GM18511 (cell line): ENCODE results near the gene SLC12A7.
"Not testable (repeated sequence)": the region's sequence is repeated elsewhere in the genome, so short reads cannot be mapped to it uniquely, and the experiment has no call there.

Experiments used
- ATAC-seq: cut with Tn5 transposase; IDR thresholded peaks from one replicate; pipeline ENCODE4 v1.9.1; 2021; ENCODE audit warnings: mild to moderate bottlenecking, moderate library complexity; ENCODE audit not compliant: unreplicated experiment

SLC12A7 gene

DNA sequence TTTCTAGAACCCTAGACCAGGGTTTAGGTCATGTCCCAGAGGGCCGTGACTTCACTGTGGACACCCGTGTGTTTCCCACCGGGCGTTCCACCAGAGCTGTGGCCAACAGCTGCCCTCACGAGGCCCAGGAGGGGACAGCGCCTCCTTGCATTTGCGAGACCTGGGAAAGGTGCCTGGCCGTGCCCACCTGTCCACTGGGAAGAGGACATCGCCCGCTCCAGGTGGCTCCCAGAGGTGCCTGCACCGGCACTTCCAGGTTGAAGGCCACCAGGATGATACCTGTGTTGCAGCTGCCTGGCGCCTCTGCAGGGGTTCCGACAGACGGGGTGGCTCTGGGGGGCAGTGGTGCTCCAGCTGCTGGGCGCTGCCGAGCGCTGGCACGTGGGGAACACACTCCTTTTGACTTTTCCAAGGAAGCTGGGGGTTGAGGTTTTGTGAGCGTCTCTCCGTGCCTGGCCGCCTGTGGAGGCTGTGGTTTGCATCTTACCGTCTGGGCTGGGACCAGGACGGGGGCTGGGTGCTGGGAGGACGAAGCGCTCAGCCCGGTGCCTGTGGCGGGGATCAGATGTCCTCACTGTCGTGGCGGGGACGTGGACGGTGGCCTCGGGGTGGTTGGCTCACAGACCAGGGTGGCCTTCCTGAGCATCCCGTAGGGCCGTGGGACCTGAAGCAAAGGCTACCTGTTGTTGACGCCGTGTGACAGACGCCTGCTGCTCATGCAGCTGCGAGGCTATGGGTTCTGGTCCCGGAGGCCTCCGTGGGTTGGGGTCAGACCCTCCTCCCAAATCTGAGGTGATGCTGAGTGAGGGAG lies 84.0 kb downstream of the SLC12A7 start:
- no peak for ATAC-seq

DNA sequence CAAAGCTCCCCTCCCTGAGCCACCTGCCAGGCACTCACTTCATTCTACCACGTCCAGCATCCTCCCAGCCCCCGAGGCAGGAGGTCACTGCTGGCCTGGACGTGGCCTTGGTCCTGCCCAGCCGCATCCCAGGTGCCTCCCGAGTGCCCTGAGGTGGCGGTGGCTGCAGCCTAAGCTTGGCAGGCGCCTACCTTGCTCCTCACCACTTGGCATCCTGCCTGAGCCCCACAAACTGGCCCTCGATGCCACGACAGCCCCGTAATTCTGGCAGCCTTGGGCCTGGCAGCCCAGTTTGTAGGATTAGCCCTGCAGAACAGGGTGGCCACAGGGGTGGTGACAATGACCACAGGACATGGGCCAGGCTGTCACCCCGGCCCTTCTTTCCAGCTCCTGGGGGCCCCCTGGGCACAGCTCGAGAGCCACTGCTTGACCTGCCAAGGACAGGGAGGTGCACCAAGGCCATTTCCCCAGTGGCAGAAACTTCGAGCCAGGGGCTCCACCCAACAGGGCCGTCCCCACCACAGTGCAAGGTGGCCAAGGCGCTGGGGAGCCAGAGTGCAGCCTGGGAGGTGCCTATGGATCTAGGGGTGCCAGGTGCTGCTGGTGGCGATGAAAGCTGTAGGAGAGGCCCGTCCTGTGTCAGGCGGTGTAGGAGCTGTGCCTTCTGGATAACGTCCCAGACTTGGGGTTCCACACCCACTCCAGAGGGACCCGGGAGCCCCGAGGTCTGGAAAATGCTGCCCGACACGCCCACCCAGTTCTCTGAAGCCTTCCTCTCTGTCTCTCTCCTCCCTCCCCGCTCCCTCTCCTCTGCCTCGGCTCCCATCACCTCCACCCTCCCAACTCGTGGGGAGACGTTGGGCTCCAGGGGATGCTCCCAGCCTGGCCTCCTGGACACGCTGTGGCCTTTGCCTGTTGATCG lies 84.9 kb downstream of the SLC12A7 start:
- no peak for ATAC-seq

DNA sequence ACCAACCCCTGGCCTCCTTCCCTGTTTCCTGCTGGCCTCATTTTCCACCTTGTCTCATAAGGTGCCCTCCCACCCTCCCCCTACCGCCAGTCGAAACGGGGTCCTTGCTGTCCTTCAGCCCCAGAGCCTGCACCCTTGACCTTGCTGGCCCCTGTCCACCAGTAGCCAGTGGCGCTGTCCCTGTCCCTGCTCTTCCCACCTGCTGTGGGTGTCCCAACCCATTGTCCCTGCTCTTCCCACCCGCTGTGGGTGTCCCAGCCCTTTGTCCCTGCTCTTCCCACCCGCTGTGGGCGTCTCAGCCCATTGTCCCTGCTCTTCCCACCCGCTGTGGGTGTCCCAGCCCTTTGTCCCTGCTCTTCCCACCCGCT lies 89.9 kb downstream of the SLC12A7 start:
- not testable (repeated sequence) for ATAC-seq

DNA sequence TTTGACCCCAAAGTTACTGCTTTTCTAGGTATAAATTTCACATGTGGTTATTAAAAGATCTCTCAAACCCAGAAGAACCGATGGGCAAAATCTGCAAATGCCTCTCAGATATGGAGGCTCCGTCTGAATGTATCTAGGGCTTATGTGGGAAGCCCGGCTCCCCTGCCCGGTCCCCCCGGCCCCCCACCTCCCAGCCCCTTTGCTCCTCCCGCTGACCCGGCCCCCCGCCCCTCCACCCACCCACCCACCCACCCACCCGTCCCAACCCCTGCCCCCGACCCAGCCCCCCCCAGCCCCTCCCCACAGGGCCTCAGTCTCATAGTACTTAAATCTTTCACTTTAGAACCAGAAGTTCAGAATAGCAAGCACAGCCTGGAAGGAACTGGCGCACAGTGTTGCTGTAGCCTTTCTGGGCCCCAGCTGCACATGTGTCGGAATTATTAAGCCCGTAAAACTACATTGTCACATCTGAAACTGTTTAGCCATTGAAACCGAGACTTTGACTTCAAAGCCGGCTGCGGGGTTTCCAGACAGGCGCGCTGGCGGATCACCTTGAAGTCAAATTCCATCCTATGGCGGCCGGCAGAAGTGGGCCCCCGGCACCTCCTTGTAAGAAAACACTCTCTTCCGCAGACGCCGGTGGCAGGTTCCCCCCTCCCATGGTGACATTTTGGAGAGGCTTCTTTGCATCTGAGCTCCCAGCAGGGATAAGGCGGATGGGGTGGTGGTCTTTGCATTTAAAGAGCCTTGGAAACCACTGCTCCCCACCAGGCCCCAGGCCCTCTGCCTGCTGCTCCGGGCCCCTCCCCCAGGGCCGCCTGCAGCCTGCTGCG lies 90.5 kb downstream of the SLC12A7 start:
- no peak for ATAC-seq

DNA sequence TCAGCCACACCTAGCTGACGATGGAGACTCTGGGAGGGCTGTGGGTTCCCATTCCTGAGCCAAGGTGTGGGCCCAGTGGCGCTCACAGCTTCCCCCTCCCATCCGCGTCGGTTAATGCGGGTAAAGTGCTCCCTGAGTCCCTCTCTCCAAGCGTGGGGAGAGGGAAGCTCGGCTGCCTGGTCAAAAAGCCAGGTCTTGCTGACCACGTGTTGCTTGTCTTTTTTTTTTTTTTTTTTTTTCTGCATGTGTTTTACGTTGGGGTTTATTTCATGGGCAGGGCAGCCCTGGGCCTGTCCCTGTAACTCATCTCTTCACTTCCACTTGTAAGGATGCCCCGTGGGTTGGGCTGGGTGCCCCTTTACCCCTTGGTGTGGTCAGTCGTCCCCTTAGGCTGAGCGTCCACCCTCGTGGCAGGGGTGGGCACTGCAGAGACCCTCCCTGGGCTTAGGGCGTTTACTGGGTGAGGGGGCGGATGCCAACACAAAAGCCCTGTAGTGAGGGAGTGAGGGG lies 91.4 kb downstream of the SLC12A7 start:
- no peak for ATAC-seq

DNA sequence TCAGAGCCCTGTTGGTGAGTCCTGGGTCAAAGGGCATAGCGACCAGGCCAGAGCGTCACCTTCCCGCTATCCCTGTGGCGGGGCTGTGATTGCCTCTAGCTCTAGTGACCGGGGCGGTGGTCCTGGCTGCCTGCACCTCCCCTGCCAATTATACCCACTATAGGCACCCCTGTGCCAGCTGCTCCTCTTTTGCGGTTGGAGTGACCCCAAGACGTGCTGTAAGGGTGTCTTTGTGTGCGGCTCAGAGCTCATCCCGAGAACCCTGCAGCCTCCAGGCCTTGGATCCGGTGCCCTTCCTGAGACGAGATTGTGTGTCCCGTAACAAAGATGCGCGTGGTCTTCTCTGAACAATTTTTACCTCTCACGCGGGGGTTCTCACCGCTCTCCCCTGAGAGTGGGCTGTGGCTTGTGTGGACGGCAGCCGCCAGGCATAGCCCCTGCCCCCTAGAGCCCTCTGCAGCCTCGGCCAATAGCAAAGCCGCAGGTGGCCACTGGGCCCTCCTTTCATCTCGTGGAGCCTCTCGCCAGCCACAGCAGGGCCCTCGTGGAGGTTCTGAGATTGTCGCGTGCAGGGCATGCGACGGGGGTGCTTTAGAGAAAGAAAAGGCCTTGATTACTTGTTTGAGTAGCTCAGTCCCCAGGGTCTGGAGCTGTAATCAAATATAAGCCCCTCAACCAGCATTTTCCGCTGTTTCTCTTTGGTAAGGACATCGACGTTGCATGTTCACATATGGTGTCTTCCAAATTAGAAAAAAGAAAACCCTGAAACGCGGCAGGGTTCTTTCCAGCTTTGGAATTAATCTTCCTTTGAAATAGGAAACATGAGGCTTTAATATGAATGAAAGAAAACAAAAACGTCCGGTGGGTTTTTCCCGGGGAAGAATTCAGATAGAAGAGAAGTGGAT lies 92.6 kb downstream of the SLC12A7 start:
- ATAC-seq, result no peak

DNA sequence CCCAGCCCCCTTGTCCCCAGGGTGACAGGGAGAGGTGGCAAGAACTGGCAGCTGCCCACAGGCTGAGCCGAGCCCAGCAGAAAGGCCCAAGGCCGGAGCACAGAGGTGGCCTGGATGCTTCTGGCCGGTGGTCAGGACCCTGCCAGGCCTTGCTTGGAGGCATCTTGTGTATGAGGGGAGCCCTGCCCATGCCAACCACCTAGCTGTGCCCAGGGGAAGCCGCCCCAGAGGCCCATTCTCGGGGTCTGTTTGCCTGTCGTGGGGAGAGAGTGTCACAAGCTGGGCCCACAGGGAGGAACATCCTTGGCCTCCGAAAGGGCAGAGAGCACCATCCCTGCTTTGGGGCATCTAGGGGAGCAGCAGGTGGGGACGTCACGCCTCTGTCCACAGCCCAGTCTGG lies 93.3 kb downstream of the SLC12A7 start:
- no peak for ATAC-seq

DNA sequence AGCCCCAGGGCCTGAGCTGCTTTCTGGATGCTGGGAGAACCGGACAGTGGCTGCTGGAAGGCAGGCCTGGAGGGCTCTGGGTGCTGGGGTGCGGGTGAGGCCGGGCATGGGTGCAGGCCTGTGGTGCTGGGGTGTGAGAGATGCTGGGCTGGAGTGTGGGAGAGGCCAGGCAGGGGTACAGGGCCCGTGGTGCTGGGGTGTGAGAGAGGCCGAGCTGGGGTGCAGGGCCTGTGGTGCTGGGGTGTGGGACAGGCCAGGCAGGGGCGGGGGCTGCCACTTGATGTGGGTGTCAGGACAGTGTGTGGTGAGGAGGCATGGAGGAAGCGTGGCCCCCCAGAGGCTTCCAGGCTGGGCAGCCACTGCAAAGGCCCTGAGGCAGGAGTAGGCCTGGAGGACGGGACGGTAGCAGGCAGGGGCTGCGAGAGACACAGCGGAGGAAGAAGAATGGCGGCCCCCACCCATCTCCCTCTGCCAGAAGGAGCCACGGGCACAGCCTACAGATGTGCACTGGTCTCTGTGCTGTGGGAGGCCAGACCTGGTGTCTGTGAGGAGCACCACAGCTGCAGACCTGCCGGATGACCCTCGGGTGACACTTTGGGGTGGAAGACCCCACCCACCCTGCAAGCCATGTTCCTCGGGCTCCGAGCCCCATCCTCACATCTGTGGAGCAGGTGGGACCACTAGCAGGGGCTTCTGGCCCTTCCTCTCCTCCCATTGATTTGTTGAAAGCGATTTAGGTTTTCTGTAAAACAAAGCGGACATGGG lies 94.0 kb downstream of the SLC12A7 start:
- ATAC-seq, result no peak

DNA sequence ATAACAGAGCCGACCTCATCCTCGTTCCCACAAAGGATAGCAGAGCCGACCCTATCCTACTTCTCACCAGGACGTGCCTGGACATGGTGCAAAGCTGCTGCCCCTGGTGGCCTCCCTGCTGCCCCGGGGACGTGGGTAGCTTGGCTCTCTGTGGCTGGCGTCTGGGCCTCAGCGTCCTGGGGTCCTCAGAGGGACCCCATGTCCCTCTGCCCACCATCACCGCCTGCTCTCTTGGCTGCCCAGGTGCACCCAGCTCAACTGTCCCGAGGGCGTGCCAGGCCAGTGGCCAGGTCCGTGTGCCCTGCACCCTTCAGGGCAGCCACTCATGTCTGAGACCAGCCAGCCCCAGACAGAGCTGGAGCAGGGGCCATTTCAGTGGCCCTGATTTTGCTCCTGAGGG lies 94.8 kb downstream of the SLC12A7 start:
- ATAC-seq, result no peak

DNA sequence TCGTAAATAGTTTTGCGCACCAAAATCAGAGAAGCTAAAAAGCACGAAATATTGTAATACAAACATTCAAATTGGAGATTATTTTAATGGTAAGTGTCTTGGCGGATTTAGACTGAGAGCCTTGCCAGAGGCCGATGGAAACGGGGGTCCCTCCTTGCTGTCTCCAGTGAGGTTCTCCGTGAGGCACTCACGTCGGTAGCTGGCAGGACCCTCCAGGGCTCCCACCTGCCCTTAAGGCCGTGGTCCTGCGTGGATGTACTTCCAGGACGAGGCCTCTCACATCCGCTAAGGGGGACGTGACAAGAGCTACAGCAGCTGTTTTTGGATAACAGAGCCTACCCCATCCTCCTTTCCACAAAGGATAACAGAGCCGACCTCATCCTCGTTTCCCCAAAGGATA lies 95.4 kb downstream of the SLC12A7 start:
- no peak for ATAC-seq

DNA sequence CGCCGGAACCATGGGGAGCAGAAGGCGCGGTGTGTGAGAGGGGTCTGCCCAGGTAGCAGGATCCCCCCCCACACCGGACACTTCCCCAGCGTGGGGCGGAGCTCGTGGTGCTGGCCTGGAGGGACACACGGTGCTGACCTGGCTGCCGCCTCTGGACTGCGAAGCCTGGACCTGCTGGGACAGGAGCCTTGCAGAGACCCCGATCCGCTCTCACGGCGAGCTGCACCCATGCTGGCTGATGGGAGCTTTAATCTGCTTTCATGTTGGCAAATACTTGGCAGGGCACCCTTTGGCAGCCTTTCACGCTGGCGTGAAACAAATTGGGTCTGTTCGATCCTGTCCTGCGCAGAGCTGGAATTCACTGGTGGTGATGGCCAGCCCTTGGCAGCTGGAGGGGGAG lies 95.8 kb downstream of the SLC12A7 start:
- ATAC-seq, result no peak

DNA sequence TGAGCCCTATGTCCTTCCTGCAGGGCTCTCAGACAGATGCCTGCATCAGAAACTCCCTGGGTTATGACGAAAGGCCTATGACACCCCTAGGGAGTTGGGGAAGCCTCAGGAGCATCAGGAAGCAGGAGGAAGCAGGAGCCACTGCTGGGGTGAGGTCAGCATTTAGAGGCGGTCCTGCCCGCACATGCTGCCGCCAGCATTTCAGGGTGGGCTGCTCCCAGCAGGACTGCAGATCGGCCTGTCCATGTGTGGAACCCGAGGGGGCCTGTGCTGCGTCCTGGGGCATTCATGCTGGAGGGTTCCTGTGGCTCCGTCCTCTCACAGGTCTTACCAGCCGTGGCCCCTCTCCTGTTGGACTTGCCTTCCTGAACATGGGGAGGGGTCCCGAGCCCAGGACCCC lies 96.4 kb downstream of the SLC12A7 start:
- ATAC-seq, result no peak

DNA sequence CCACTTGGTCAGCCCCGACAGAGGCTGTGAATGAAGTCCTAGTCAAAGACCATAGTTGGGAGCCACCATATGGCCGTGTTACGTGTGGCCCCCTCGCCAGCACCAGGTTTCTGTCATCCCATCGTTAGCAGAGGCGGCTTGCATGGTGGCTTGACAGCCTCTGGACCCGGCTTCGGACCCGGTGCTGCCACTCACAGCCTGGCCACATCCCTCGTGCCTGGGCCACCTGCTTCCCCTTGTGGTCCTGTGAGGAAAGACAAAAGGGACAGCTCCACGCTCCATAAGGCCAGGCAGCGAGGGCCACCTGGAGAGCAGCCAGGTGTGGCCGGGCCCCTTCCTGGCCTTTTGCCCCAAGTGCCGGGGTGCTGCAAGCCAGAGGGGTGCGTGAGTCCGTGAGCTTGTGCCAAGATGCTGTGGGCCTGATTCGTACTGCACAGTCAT lies 97.1 kb downstream of the SLC12A7 start:
- ATAC-seq, result no peak

DNA sequence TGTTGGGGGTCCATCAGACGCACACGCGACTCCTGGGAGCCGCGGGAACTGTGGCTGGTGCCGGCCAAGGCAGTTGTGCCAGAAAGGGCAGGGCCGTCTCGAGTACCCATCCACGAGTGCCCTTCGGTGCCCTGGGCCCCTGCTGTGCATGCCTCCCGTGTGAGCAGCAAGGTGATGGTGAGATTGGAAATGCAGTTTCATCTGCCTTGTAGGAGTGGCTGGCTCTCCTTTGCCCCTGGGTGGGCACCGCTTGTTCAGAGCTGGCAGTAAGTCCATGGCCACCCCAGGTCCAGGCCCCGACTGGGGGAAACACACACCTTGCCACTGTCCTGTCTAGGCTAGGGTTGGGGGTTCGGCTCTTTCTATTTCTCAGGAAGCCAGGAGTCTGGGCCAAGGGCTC lies 97.5 kb downstream of the SLC12A7 start:
- ATAC-seq, result no peak

DNA sequence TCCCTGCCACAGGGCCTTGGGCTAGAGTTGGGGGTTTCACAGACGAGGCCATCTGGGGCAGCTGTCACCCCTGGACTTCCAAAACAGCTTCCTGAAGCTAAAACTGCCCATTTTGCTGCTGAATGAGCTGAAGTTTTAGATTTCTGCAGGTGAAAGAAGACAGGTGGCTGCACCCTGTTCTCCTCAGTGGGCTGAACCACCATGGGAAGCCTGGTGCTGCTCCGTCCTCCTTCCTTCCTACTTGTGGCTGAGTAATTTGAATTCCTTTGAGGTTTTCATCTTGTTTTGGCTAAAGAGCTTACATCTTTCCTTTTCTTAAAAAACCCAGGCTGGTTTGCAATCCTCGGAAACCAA lies 97.9 kb downstream of the SLC12A7 start:
- ATAC-seq, result no peak

DNA sequence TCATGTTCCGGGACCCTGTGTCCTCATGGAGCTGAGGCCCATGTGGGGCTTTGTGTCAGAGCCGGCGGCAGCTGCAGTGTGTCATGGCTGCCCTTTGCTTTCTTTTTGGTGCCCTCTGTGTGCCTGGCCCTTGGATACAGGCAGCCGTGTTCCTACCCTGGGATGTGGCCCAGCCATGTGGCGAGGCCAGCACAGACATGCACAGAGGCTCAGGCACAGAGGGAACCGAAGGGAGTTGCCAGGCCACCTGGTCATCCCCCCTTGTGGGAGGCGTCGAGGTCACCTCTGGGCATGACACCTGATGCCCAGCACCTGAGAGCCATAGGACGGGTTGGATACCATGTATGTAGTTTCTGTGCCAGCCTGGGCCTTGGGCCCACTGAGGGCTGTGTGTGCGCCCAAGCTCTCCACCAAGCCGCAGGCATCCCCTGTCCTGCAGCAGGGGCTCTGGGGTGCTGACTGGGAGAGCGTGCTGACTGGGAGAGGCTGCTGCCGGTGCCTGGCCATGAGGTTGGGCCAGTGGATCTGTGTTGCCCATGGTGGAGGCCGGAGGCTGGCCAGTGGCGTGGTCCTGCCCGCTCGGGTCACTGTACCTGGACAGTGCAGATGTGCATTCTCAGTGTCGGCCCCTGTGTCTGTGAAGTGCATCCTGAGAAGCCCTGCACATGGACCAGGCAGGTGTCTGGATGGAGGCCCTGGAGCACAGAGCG lies 98.5 kb downstream of the SLC12A7 start:
- no peak for ATAC-seq

DNA sequence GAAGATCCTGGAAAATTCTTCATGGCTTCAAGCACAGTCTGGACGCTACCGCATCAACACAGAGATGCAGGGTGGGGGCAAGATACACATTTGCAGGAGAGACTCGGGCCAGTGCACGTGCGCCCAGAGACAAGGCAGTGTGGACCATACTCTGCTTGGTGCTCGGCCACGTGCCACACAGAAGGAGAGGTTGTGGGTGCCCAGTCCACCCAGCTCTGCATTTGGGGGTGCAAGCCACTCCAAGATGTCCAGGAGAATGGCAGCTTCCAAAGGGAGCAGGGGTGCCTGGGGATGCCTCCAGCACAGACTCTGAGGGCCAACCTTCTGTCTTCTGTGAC lies 99.0 kb downstream of the SLC12A7 start:
- ATAC-seq, result no peak

DNA sequence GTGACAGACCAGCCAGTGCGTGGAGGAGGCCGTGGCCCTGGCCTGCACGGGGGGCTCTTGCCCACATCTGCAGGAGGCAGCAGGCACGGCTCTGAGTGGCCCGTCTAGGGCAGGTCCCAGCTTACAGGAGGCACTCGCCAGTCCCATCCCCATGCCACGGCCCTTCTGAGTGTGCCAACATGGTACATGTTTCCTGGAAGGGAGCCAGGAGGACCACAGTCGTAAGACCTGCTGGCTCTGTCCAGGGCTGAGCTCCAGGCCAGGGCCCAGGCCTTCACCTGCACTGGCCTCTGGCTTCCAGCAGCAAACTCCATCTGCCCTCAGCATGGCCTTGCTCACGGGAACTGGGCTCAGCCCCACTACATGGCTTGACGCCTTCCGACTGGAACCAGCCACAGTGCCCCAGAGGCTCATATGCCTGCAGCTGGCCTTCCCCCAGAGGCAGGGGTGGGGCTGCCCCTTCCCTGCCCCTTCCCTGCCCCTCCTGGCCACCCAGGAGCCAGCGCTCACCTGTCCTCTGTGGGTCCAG lies 99.5 kb downstream of the SLC12A7 start:
- ATAC-seq, result no peak
